Dedifferentiated amniotic fluid mesenchymal stem cell (primary cell): ENCODE data around the gene ATR.
A peak's percentile ranks its signal among the peaks of the same experiment; 100 is the strongest.
"Not testable (repeated sequence)": the region's sequence is repeated elsewhere in the genome, so short reads cannot be mapped to it uniquely, and the experiment has no call there.

Experiments
- DNase-seq: peaks from one replicate; pipeline ENCODE4 v3.0.0-alpha.2; 2016; ENCODE audit errors: extremely low spot score

The ATR gene

GRCh38 chr3:142447852-142448823, 130.4 kb downstream of the ATR start, which contains the start of gene XRN1:
XRN1 (minus strand) TSS chr3:142448037; CDS start chr3:142447944, 93 bp downstream.
- peak; percentile 94 for DNase-seq

DNA sequence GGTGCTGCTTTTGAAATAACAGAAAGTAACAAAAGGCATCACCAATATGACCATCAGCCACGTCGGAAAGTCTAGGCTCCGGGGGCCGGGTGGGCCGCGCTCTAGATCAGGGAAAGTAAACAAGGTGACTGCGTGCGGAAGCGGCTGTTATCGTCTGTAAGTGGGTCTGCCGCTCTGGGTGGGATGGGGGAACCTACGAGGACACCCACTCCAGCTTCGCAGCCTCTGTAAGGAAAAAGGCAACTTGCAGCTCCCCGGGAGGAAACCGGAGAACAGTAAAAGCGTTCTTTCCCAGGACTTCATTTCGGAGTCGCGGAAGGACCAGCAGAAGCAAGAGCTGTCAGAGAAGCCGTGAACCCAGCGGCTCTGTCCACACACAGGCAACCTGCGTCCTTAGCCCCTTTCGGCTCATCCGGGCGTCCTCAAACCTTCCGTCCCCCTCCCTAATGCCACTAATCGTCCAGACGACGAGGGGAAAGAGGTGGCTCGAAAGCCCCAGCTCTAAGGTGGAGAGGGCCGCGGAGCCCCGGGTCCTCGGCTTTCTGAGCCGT, 131.2 kb downstream of the ATR start:
- no peak for DNase-seq

DNA sequence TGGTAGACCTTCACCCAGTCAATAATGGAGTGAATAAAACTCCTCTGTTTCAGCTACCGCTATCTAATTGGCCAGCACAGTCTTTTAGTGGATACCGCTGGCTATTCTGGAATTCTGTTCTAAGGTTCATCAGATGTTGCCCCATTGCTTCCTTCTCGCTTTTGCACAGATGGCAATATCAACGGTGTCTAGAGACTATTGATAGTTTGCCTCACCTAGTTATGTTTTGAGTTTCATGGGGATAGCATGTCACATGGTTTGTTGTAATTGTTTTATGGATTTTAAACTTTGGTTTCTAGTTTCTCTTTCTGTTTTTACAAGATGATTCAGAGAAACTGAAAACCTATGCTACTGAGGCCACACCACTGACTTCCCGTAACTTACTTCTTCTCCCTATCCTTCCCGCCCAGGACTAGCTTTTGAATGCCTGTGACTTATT, 132.7 kb downstream of the ATR start:
- peak; percentile 27 for DNase-seq

- DNase-seq, result no peak
Measured at GRCh38 chr3:142444343-142444742, 134.2 kb downstream of the ATR start.

- DNase-seq, result not testable (repeated sequence)
Measured at GRCh38 chr3:142443060-142443459, 135.5 kb downstream of the ATR start.

DNA sequence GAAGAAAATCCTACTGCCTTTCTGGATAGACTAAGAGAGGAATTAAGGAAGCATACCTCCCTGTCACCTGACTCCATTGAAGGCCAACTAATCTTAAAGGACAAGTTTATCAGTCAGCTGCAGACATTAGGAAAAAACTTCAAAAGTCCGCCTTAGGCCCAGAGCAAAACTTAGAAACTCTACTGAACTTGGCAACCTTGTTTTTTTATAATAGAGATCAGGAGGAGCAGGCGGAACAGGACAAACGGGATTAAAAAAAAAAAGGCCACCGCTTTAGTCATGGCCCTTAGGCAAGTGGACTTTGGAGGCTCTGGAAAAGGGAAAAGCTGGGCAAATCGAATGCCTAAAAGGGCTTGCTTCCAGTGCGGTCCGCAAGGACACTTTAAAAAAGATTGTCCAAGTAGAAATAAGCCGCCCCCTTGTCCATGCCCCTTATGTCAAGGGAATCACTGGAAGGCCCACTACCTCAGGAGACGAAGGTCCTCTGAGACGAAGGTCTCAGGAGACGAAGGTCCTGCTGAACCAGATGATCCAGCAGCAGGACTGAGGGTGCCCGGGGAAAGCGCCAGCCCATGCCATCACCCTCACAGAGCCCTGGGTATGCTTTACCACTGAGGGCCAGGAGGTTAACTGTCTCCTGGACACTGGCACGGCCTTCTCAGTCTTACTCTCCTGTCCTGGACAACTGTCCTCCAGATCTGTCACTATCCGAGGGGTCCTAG, 138.9 kb downstream of the ATR start:
- not testable (repeated sequence) for DNase-seq

DNA sequence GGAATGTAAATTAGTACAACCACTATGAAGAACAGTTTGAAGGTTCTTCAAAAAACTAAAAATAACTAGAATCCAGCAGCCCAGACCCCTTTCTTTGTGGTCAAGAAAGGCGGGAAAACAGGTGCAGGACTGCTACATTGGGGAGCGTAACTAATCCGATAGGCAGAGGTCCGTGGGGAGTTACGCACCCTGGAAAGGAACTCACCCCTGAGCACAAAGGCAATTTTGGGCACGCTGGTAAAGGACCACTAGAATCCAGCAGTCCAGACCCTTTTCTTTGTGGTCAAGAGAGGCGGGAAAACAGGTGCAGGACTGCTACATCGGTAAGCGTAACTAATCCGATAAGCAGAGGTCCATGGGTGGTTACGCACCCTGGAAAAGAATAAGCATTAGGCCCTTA, 140.4 kb downstream of the ATR start:
- DNase-seq, result not testable (repeated sequence)

DNA sequence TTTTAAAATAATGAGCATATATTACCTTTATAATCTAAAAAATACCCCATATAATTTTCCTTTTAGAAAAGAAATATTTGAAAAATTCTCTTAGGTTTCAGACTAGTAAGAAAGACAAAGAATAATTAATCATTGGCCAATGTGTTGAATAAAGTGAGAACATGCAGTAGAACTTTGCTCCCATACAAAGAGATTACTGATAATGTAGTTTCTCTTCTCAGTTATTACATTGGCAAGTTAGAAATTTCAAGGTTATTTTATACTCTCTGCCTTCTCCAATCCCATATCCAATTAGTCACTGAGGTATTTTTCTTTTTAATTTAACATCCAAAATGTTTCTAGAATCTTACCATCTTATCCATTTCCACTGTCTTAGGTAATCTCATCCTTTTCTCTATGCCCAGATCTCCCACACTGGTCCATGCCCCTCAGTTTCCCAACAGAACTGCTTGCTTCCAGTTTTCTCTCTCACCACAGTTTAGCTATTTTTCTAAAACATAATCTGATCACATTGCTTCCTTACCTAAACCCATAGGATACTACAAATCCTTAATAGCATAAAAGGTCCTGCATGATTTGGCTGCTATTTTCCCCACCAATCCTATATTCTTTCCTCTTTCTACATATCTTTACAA, 141.5 kb downstream of the ATR start:
- DNase-seq, result no peak

DNA sequence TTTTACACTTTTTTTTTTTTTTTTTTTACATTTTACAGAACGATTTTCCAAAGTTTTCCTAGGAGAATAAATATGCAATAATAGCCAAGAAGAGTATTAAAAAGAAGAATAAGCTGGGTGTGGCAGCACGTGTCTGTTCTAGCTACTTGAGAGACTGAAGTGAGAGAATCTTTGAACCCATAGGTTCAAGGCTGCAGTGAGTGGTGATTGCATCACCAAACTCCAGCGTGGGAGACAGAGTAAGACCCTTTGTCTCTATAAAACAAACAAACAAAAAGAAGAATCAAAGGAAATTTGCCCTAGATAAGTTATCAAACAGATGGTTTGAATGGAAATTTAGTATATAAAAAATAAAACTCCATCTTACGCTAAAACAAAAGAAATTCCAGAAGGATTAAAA, 144.0 kb downstream of the ATR start:
- no peak for DNase-seq

DNA sequence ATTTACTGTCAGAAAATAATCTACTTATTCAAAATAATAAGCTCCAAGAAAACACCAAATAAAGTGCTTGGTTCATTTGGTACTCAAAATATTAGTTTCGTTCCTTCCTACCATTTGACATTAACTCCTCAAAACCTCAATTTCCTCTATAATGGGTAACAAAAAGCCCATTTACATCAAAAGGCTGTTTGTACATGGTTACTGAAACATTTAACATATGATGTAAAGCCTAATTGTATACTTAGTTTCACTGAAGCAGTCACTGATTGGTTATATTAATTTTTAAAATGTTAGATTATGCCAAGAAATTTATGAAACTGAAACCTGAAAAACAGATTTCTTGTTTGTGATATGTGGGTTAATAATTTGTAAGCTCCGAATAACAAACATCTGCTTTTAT, 145.4 kb downstream of the ATR start:
- DNase-seq, result no peak

DNA sequence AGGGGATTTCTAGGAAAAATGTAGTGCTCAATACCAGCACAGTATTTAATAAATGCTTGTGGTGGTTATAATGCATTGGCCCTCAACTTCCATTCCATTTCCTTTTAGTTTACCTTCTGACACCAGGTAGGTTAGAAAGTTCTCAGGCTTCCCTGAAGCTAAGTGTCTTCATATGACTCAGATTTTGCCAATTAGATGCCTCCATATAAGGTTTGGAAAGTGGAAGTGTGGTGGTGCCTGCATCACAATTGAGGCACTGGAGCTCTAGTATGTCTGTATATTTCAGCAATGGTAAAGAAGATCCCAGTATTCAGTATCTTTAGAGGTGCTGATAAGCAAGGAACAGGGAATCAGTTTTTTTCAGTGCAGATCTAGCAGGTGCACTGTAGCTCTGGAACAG, 149.0 kb downstream of the ATR start:
- DNase-seq, result no peak

DNA sequence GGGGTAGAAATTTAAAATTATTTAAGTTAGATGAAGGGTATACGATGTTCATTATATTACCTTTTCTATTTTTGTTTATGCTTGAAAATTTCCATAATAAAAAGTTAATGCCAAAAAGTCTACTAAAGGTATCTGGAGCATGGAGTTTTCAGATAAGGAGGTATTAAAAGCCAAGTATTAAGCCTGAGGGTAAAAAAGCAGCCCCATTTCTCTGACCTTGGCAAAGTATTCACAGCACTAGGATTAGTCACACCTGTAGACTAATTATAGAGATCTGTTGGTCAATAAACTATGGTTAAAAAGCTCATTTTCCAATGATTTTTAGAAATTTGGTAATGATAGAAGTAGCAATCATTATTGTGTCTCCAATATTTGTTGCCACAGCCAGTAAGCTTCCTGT, 153.8 kb downstream of the ATR start:
- no peak for DNase-seq

- DNase-seq, result no peak
Measured at GRCh38 chr3:142418926-142419592, 159.5 kb downstream of the ATR start.

GRCh38 chr3:142417302-142417701, 161.2 kb downstream of the ATR start:
- DNase-seq, result no peak

DNA sequence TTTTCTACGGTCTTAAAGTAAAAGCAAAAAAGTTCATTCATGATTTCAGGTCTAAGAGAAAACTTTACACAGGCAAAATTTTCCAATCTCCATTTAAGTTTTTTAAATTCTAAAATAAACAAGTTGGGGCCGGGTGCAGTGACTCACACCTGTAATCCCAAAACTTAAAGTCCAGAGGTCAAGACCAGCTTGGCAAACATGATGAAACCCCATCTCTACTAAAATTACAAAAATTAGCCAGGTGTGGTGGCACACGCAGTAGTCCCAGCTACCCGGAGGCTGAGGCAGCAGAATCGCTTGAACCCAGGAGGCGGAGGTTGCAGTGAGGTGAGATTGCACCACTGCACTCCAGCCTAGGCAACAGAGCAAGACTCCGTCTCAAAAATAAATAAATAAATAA, 178.0 kb downstream of the ATR start:
- DNase-seq, result not testable (repeated sequence)
